ENCODE measurements around the gene GSTA1.

Gene GSTA1

GRCh38 chr6:52746213-52746612 lies 57.4 kb downstream of the GSTA1 start:
- no peak overlapping the region for H3K27ac ChIP-seq (replicated peaks)

GRCh38 chr6:52745764-52746201 lies 57.8 kb downstream of the GSTA1 start:
- DNase-seq (ENCODE audit: low read depth in 1 of 2, low spot score in 1 of 2), result no peak
- H3K27ac ChIP-seq (replicated peaks), result no peak overlapping the region

More at GRCh38 chr6:52746213-52746612, 57.4 kb downstream of the GSTA1 start:
- no peak for DNase-seq (ENCODE audit: low read depth in 1 of 2, low spot score in 1 of 2)
- Histone ChIP-seq H3K4me3 (replicated peaks; ENCODE audit: insufficient read depth, low read length) (no peak overlapping the region), H3K27me3 (ENCODE audit: insufficient read depth, poor library complexity, severe bottlenecking) (peaks cover 2% of the 10 kb centered on the region)
- no peak for TF ChIP-seq CTCF (IDR thresholded peaks at IDR 0.05; ENCODE audit: insufficient read depth, low read length)
- TF ChIP-seq REST (IDR thresholded peaks at IDR 0.05; ENCODE audit: insufficient replicate concordance, low read depth), result no peak
- no peak for TF ChIP-seq SPI1 (IDR thresholded peaks at IDR 0.05; ENCODE audit: borderline replicate concordance, low read depth)
- no peak for TF ChIP-seq POLR2AphosphoS5 (IDR thresholded peaks at IDR 0.05; ENCODE audit: low read depth)
- TF ChIP-seq GABPA (IDR thresholded peaks at IDR 0.05; ENCODE audit: low read depth), result no peak

More at GRCh38 chr6:52745764-52746201, 57.8 kb downstream of the GSTA1 start:
- no peak for TF ChIP-seq REST (IDR thresholded peaks at IDR 0.05; ENCODE audit: insufficient replicate concordance, low read depth)
- TF ChIP-seq POLR2AphosphoS5 (IDR thresholded peaks at IDR 0.05; ENCODE audit: low read depth), result no peak
- TF ChIP-seq CTCF (IDR thresholded peaks at IDR 0.05; ENCODE audit: insufficient read depth, low read length), result no peak
- TF ChIP-seq GABPA (IDR thresholded peaks at IDR 0.05; ENCODE audit: low read depth), result no peak
- no peak for TF ChIP-seq SPI1 (IDR thresholded peaks at IDR 0.05; ENCODE audit: borderline replicate concordance, low read depth)
- no peak overlapping the region for H3K4me3 ChIP-seq (replicated peaks; ENCODE audit: insufficient read depth, low read length)
- peaks cover 2% of the 10 kb centered on the region for H3K27me3 ChIP-seq (ENCODE audit: insufficient read depth, poor library complexity, severe bottlenecking)

All from HL-60 (cell line).